ENCODE data around the gene PRRC2A. TPM values are rescaled to one million over a fixed set of nuclear protein-coding genes. Genes with fewer than 3 reads are reported as not detected.

PRRC2A gene
- 10 to 100 TPM; 42.7 to 57.2 (median 57.0) TPM for total RNA-seq

DNA sequence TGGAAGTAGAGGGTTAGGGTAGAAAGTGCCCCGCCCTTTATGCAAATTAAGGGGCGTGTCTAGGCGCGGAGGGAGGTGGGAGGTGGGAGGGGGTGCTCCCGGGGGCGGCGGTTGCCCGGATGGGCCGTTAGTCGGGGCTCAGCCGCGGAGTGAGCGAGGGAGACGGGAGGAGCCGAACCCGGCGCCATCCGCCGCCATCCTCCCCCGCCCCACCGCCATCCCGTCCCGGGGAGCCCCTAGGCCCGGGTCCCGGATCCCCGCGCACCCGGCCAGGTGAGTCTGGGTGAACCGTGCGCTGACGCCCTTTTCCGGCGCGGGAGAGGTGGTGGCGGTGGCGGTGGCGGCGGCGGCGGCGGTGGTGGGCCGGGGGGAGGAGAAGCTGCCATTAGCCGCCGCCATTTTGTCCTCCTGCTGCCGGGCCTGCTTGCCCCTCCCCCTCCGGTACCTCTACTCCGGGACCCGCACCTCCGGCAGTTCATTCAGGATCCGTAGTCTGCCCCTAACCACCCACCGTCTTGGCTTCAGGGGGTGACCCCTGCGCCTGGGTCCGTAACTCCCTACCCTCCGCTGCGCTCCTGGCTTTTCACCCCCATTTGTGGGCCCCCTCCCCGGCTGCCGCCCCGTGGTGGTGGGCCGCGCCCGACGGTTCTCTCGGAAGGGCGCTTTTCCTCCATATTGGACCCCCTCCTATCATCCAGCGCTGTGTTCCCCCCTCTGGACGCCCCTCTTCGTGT lies at the start of gene PRRC2A:
Gene PRRC2A (plus strand): TSS at position 130 of the 734 bp plus-strand sequence. CDS start 2,075 bp downstream, outside the sequence.
- Histone ChIP-seq H3K27me3 (no peaks in the 10 kb centered on the region), H3K4me3 (peak within 1 kb of the TSS; percentile 79 to 93 (median 89)), H3K4me1 (peaks cover 8 to 10% of the 10 kb centered on the region in 2 donors), H3K9me3 (no peaks in the 10 kb centered on the region), H3K36me3 (peaks cover 12% of the 10 kb centered on the region), H3K27ac (peak within 1 kb of the TSS; percentile 99)
- peak; percentile 76 to 96 for DNase-seq (ENCODE audit: low spot score in 2 of 2)
- intact Hi-C loops (cut with DNase I; ENCODE audit: low total_unique reads): no loop called here
- TF ChIP-seq POLR2AphosphoS5 (IDR thresholded peaks at IDR 0.05) (peak in 2 of 3 donors; percentile 37 to 45), POLR2A (IDR thresholded peaks at IDR 0.05) (peak; percentile 85)
- TF ChIP-seq, protein P1, sequence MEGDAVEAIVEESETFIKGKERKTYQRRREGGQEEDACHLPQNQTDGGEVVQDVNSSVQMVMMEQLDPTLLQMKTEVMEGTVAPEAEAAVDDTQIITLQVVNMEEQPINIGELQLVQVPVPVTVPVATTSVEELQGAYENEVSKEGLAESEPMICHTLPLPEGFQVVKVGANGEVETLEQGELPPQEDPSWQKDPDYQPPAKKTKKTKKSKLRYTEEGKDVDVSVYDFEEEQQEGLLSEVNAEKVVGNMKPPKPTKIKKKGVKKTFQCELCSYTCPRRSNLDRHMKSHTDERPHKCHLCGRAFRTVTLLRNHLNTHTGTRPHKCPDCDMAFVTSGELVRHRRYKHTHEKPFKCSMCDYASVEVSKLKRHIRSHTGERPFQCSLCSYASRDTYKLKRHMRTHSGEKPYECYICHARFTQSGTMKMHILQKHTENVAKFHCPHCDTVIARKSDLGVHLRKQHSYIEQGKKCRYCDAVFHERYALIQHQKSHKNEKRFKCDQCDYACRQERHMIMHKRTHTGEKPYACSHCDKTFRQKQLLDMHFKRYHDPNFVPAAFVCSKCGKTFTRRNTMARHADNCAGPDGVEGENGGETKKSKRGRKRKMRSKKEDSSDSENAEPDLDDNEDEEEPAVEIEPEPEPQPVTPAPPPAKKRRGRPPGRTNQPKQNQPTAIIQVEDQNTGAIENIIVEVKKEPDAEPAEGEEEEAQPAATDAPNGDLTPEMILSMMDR (IDR thresholded peaks at IDR 0.05): no peak

DNA sequence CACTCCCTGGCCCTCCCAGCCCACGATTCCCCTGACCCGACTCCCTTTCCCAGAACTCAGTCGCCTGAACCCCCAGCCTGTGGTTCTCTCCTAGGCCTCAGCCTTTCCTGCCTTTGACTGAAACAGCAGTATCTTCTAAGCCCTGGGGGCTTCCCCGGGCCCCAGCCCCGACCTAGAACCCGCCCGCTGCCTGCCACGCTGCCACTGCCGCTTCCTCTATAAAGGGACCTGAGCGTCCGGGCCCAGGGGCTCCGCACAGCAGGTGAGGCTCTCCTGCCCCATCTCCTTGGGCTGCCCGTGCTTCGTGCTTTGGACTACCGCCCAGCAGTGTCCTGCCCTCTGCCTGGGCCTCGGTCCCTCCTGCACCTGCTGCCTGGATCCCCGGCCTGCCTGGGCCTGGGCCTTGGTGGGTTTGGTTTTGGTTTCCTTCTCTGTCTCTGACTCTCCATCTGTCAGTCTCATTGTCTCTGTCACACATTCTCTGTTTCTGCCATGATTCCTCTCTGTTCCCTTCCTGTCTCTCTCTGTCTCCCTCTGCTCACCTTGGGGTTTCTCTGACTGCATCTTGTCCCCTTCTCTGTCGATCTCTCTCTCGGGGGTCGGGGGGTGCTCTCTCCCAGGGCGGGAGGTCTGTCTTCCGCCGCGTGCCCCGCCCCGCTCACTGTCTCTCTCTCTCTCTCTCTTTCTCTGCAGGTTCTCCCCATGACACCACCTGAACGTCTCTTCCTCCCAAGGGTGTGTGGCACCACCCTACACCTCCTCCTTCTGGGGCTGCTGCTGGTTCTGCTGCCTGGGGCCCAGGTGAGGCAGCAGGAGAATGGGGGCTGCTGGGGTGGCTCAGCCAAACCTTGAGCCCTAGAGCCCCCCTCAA lies 48.2 kb upstream of the PRRC2A start, which contains the start of gene LTA:
Gene LTA (plus strand): TSS at position 249 of the 871 bp plus-strand sequence. CDS start 454 bp downstream, at position 703.
- no peak within 1 kb of the TSS for H3K27ac ChIP-seq

GRCh38 chr6:31573239-31574105 lies 47.0 kb upstream of the PRRC2A start:
- intact Hi-C loops (cut with DNase I; ENCODE audit: low total_unique reads): no loop called here
- DNase-seq (ENCODE audit: low spot score in 2 of 2): no peak
- Histone ChIP-seq H3K27me3 (peaks cover 0 to 4% of the 10 kb centered on the region in 2 donors), H3K4me3 (no peak overlapping the region), H3K4me1 (no peaks in the 10 kb centered on the region), H3K9me3 (no peaks in the 10 kb centered on the region), H3K27ac (no peak overlapping the region), H3K36me3 (no peaks in the 10 kb centered on the region)
- no peak for TF ChIP-seq POLR2AphosphoS5 (IDR thresholded peaks at IDR 0.05)
- TF ChIP-seq POLR2A (IDR thresholded peaks at IDR 0.05): no peak
- TF ChIP-seq, protein P1 (IDR thresholded peaks at IDR 0.05): no peak

More for the DNA sequence above, 48.2 kb upstream of the PRRC2A start, which contains the start of gene LTA:
- peak within 1 kb of the TSS in 1 of 3 donors; percentile 1 for H3K4me3 ChIP-seq
- H3K4me1 ChIP-seq: no peaks in the 10 kb centered on the region
- no peaks in the 10 kb centered on the region for H3K36me3 ChIP-seq
- TF ChIP-seq POLR2AphosphoS5 (IDR thresholded peaks at IDR 0.05) (no peak), POLR2A (IDR thresholded peaks at IDR 0.05) (no peak)
- TF ChIP-seq, protein P1 (IDR thresholded peaks at IDR 0.05): no peak
- intact Hi-C loops (cut with DNase I; ENCODE audit: low total_unique reads): no loop called here
- H3K27me3 ChIP-seq: peaks cover 0 to 4% of the 10 kb centered on the region in 2 donors
- no peak for DNase-seq (ENCODE audit: low spot score in 2 of 2)
- no peaks in the 10 kb centered on the region for H3K9me3 ChIP-seq

DNA sequence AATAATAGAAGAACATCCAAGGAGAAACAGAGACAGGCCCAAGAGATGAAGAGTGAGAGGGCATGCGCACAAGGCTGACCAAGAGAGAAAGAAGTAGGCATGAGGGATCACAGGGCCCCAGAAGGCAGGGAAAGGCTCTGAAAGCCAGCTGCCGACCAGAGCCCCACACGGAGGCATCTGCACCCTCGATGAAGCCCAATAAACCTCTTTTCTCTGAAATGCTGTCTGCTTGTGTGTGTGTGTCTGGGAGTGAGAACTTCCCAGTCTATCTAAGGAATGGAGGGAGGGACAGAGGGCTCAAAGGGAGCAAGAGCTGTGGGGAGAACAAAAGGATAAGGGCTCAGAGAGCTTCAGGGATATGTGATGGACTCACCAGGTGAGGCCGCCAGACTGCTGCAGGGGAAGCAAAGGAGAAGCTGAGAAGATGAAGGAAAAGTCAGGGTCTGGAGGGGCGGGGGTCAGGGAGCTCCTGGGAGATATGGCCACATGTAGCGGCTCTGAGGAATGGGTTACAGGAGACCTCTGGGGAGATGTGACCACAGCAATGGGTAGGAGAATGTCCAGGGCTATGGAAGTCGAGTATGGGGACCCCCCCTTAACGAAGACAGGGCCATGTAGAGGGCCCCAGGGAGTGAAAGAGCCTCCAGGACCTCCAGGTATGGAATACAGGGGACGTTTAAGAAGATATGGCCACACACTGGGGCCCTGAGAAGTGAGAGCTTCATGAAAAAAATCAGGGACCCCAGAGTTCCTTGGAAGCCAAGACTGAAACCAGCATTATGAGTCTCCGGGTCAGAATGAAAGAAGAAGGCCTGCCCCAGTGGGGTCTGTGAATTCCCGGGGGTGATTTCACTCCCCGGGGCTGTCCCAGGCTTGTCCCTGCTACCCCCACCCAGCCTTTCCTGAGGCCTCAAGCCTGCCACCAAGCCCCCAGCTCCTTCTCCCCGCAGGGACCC lies 46.1 kb upstream of the PRRC2A start:
- Histone ChIP-seq H3K27me3 (peaks cover 0 to 4% of the 10 kb centered on the region in 2 donors), H3K4me1 (no peaks in the 10 kb centered on the region), H3K27ac (peak overlapping the region in 1 of 2 donors; percentile 11), H3K36me3 (no peaks in the 10 kb centered on the region), H3K9me3 (no peaks in the 10 kb centered on the region), H3K4me3 (no peak overlapping the region)
- intact Hi-C loops (cut with DNase I; ENCODE audit: low total_unique reads): no loop called here
- DNase-seq (ENCODE audit: low spot score in 2 of 2): no peak
- TF ChIP-seq POLR2A (IDR thresholded peaks at IDR 0.05): no peak
- no peak for TF ChIP-seq POLR2AphosphoS5 (IDR thresholded peaks at IDR 0.05)
- TF ChIP-seq, protein P1 (IDR thresholded peaks at IDR 0.05): no peak
